IMR-90 (cell line): ENCODE results near the gene LRRC58. TPM values are rescaled to one million over a fixed set of nuclear protein-coding genes. Genes with fewer than 3 reads are reported as not detected.
A peak's percentile ranks its signal among the peaks of the same experiment; 100 is the strongest.

Experiments used
- ATAC-seq: fragments of 200-7000 bp; cut with Tn5 transposase; 2 replicates; pipeline ENCODE4 v1.9.1; 2020; ENCODE audit warnings: low read depth, mild to moderate bottlenecking, moderate library complexity
- BruUV-seq: library from RNA; stranded (reverse); fragments of 400-500 nt; replicated peaks from 2 replicates; lab custom pipeline; 2021; lab: Mats Ljungman, UMichigan
- CTCF ChIA-PET: fragments of 300-600 bp; formaldehyde crosslinking; extraction: SDS; loops from one replicate; lab custom pipeline; 2021; ENCODE audit warnings: antibody characterized with exemption; lab: Yijun Ruan, JAX
- POLR2A ChIA-PET: fragments of 300-600 bp; sonication (Branson Sonifier 250); formaldehyde crosslinking; loops from one replicate; lab custom pipeline; 2022; ENCODE audit warnings: antibody characterized with exemption; ENCODE audit not compliant: unreplicated experiment; lab: Charles Lee
- DNase-seq: peaks from one replicate; pipeline ENCODE4 v3.0.0; 2013
- H2AFZ ChIP-seq: replicated peaks from 2 replicates; pipeline ENCODE3; 2013; ENCODE audit warnings: low read length, mild to moderate bottlenecking; ENCODE audit not compliant: poor library complexity
- H2AK5ac ChIP-seq: 2 replicates; pipeline ENCODE4 v1.6.1; 2013; ENCODE audit warnings: low read depth, low read length, inconsistent platforms
- H2AK9ac ChIP-seq: replicated peaks from 2 replicates; pipeline ENCODE3; 2013; ENCODE audit warnings: mild to moderate bottlenecking, low read depth, low read length, moderate library complexity; ENCODE audit not compliant: poor library complexity
- H2BK120ac ChIP-seq: 2 replicates; pipeline ENCODE4 v1.6.1; 2013; ENCODE audit warnings: low read depth, low read length, inconsistent platforms
- H2BK15ac ChIP-seq: 3 replicates; pipeline ENCODE4 v1.6.1; 2013; ENCODE audit warnings: low read depth, low read length, inconsistent platforms
- H2BK20ac ChIP-seq: 2 replicates; pipeline ENCODE4 v1.6.1; 2013; ENCODE audit warnings: low read depth, mild to moderate bottlenecking, inconsistent platforms, low read length, moderate library complexity
- H2BK5ac ChIP-seq: 2 replicates; pipeline ENCODE4 v1.6.1; 2013; ENCODE audit warnings: mild to moderate bottlenecking, low read depth, low read length, inconsistent platforms; ENCODE audit not compliant: poor library complexity, severe bottlenecking
- H3K14ac ChIP-seq: replicated peaks from 2 replicates; pipeline ENCODE4 v1.6.1; 2013; ENCODE audit warnings: low read depth, low read length, inconsistent platforms
- H3K18ac ChIP-seq: 2 replicates; pipeline ENCODE4 v1.6.1; 2013; ENCODE audit warnings: low read depth, low read length, control low read depth
- H3K23ac ChIP-seq: 2 replicates; pipeline ENCODE4 v1.6.1; 2013; ENCODE audit warnings: low read depth, low read length, inconsistent platforms
- H3K27ac ChIP-seq: 2 replicates; pipeline ENCODE4 v1.5.1; 2013; ENCODE audit warnings: mild to moderate bottlenecking, control low read depth, low read length; ENCODE audit not compliant: insufficient read depth
- H3K27me3 ChIP-seq: 2 replicates; pipeline ENCODE4 v1.6.1; 2013; ENCODE audit warnings: low read length; ENCODE audit not compliant: control insufficient read depth, insufficient read depth
- H3K36me3 ChIP-seq: 2 replicates; pipeline ENCODE4 v1.6.1; 2013; ENCODE audit warnings: low read length, mixed read lengths; ENCODE audit not compliant: control insufficient read depth, insufficient read depth
- H3K4ac ChIP-seq: 2 replicates; pipeline ENCODE4 v1.6.1; 2013; ENCODE audit warnings: low read depth, low read length, inconsistent platforms
- H3K4me1 ChIP-seq: 2 replicates; pipeline ENCODE4 v1.6.1; 2013; ENCODE audit warnings: low read length, mixed read lengths; ENCODE audit not compliant: control insufficient read depth, insufficient read depth
- H3K4me2 ChIP-seq: 2 replicates; pipeline ENCODE4 v1.6.1; 2013; ENCODE audit warnings: low read depth, mild to moderate bottlenecking, control low read depth, low read length, moderate library complexity
- H3K4me3 ChIP-seq: 2 replicates; pipeline ENCODE4 v1.5.1; 2013; ENCODE audit warnings: low read depth, mild to moderate bottlenecking, control low read depth, low read length, moderate library complexity; ENCODE audit not compliant: insufficient read depth
- H3K56ac ChIP-seq: 2 replicates; pipeline ENCODE4 v1.6.1; 2013; ENCODE audit warnings: low read length, inconsistent platforms; ENCODE audit not compliant: insufficient read depth; ENCODE audit errors: extremely low read depth
- H3K79me1 ChIP-seq, 2 experiments: 2 replicates each; pipeline ENCODE4 v1.6.1; 2013; ENCODE audit warnings: low read length in 2 of 2, inconsistent platforms in 1 of 2, low read depth in 1 of 2
- H3K9ac ChIP-seq: 2 replicates; pipeline ENCODE4 v1.6.1; 2013; ENCODE audit warnings: low read depth, low read length, control low read depth
- H3K9me1 ChIP-seq: 2 replicates; pipeline ENCODE4 v1.6.1; 2013; ENCODE audit warnings: low read length, inconsistent platforms; ENCODE audit not compliant: insufficient read depth
- H3K9me3 ChIP-seq: 2 replicates; pipeline ENCODE4 v1.6.1; 2013; ENCODE audit warnings: low read length; ENCODE audit not compliant: control insufficient read depth, insufficient read depth
- H4K20me1 ChIP-seq: 2 replicates; pipeline ENCODE4 v1.6.1; 2013; ENCODE audit warnings: low read length, inconsistent platforms; ENCODE audit not compliant: insufficient read depth
- H4K5ac ChIP-seq: 2 replicates; pipeline ENCODE4 v1.6.1; 2013; ENCODE audit warnings: mild to moderate bottlenecking, low read depth, low read length, control low read depth
- H4K8ac ChIP-seq, 2 experiments: 2 replicates each; pipeline ENCODE4 v1.6.1; 2013; ENCODE audit warnings: low read depth in 2 of 2, low read length in 2 of 2, control low read depth in 1 of 2, inconsistent platforms in 1 of 2
- H4K91ac ChIP-seq: 2 replicates; pipeline ENCODE4 v1.6.1; 2013; ENCODE audit warnings: low read depth, low read length, inconsistent platforms; ENCODE audit not compliant: insufficient read depth
- CTCF ChIP-seq: conservative IDR thresholded peaks from 2 replicates; pipeline ENCODE4 v1.5.1; 2012; ENCODE audit warnings: mild to moderate bottlenecking, low read depth, low read length, improper control_type of control experiment
- WGBS, 2 experiments: methylation state at CpG; one replicate each; pipeline versions ENCODE4 v1.1.5 to v1.1.7; 2013; ENCODE audit warnings: missing lambda C conversion rate in 2 of 2; ENCODE audit not compliant: insufficient read length in 1 of 2; ENCODE audit errors: extremely low coverage in 2 of 2; 5-methylcytosine and 5-hydroxymethylcytosine counted together
- dilution Hi-C: fragments of 300-500 bp; cut with HindIII; formaldehyde crosslinking; loops from one replicate; pipeline ENCODE4 v1.14.3; 2018; ENCODE audit warnings: low sequenced_read_pairs; ENCODE audit not compliant: unreplicated experiment
- in situ Hi-C: fragments of 300-500 bp; cut with MboI; formaldehyde crosslinking; loops from 3 replicates; pipeline ENCODE4 v1.14.3; 2019; ENCODE audit warnings: low sequenced_read_pairs, inconsistent platforms, mixed read lengths
- intact Hi-C: fragments of 100-400 bp; cut with micrococcal nuclease; formaldehyde crosslinking; loops from 2 replicates; pipeline ENCODE4 v1.10.0; 2022
- polyA plus RNA-seq, 3 experiments: library from polyadenylated mRNA; depleted of rRNA; stranded (reverse); fragments of >200 nt; gene quantifications; 2 replicates each; pipeline ENCODE4 v1.2.3, GENCODE V29; 2012; ENCODE audit warnings: low replicate concordance in 1 of 3
- total RNA-seq: library from RNA; depleted of rRNA; stranded (reverse); fragments of >200 nt; gene quantifications from 2 replicates; pipeline ENCODE4 v1.2.3, GENCODE V29; 2012

The LRRC58 gene
- total and polyA plus RNA-seq, 2 of the 4 experiments (the other 2 are of a cell fraction), result 5.0 to 13.4 TPM

- Histone ChIP-seq H3K9ac (no peak overlapping the region), H3K27ac (no peak overlapping the region), H4K20me1 (no peaks in the 10 kb centered on the region), H3K23ac (no peak overlapping the region), H2BK20ac (no peak overlapping the region), H3K14ac (no peak overlapping the region), H3K56ac (no peak overlapping the region), H3K4ac (no peak overlapping the region), H2BK120ac (no peak overlapping the region), H3K9me1 (no peaks in the 10 kb centered on the region), H2AK9ac (no peak overlapping the region), H4K5ac (no peak overlapping the region), H3K18ac (no peak overlapping the region), H3K36me3 (no peaks in the 10 kb centered on the region), H3K4me3 (no peak overlapping the region), H2AFZ (peak overlapping the region; percentile 49), H3K79me1 (no peaks in the 10 kb centered on the region), H2BK5ac (no peak overlapping the region), H4K8ac (no peak overlapping the region), H3K9me3 (no peaks in the 10 kb centered on the region), H2AK5ac (no peak overlapping the region), H3K4me2 (no peak overlapping the region), H2BK15ac (no peak overlapping the region), H3K4me1 (no peaks in the 10 kb centered on the region), H4K91ac (no peak overlapping the region), H3K27me3 (peaks cover 2% of the 10 kb centered on the region; the same call in 1 of the 2 replicates)
- in situ Hi-C loops, result no loop called here
- no peak for TF ChIP-seq CTCF
- DNase-seq (peak; percentile 5), ATAC-seq (no peak)
- dilution Hi-C loops, result no loop called here
- no TSS peak for BruUV-seq
- ChIA-PET POLR2A (no interaction called here), CTCF (no interaction called here)
- 100% methylated on average over 1 of the region's 5 CpGs; no CpG with 5 or more reads in 1 of the 2 experiments for WGBS, 2 experiments
- intact Hi-C loops, result no loop called here
Measured at GRCh38 chr3:120302361-120302760, 46.8 kb downstream of the LRRC58 start.
